ENCODE data around the gene NHS. TPM values are rescaled to one million over a fixed set of nuclear protein-coding genes. Genes with fewer than 3 reads are reported as not detected.

Gene NHS
- total and polyA plus RNA-seq, 4 donors = 14.1 to 17.7 (median 15.8) TPM

GRCh38 chrX:17397074-17397473 lies 22.1 kb downstream of the NHS start:
- no peak overlapping the region for H3K27ac ChIP-seq (ENCODE audit: low read depth, low read length)
- H3K9me3 ChIP-seq (ENCODE audit: control insufficient read depth, insufficient read depth, low read length) = no peaks in the 10 kb centered on the region
- WGBS (ENCODE audit: insufficient coverage) = 87% methylated on average over 2 of the region's 2 CpGs
- no peaks in the 10 kb centered on the region for H3K4me1 ChIP-seq (ENCODE audit: control insufficient read depth, insufficient read depth, low read length)
- H3K4me3 ChIP-seq (ENCODE audit: low read depth, low read length) = no peak overlapping the region
- DNase-seq (ENCODE audit: low read depth in 4 of 6, low spot score in 6 of 6) = no peak
- H3K27me3 ChIP-seq (ENCODE audit: control insufficient read depth, insufficient read depth, low read length) = peaks cover 11% of the 10 kb centered on the region
- H3K36me3 ChIP-seq (ENCODE audit: control insufficient read depth, insufficient read depth, low read length) = no peaks in the 10 kb centered on the region

- no peaks in the 10 kb centered on the region for H3K9me3 ChIP-seq (ENCODE audit: control insufficient read depth, insufficient read depth, low read length)
- WGBS (ENCODE audit: insufficient coverage) = 33% methylated on average over 2 of the region's 2 CpGs
Observed at GRCh38 chrX:17403189-17403691, 28.2 kb downstream of the NHS start.

GRCh38 chrX:17403972-17404371 lies 29.0 kb downstream of the NHS start:
- Histone ChIP-seq H3K4me1 (ENCODE audit: control insufficient read depth, insufficient read depth, low read length) (no peaks in the 10 kb centered on the region), H3K4me3 (ENCODE audit: low read depth, low read length) (no peak overlapping the region), H3K9me3 (ENCODE audit: control insufficient read depth, insufficient read depth, low read length) (no peaks in the 10 kb centered on the region), H3K27me3 (ENCODE audit: control insufficient read depth, insufficient read depth, low read length) (peaks cover 19% of the 10 kb centered on the region), H3K36me3 (ENCODE audit: control insufficient read depth, insufficient read depth, low read length) (no peaks in the 10 kb centered on the region), H3K27ac (ENCODE audit: low read depth, low read length) (no peak overlapping the region)
- peak in 1 of 6 donors; percentile 2 for DNase-seq (ENCODE audit: low read depth in 4 of 6, low spot score in 6 of 6)
- 38% methylated on average over 3 of the region's 3 CpGs for WGBS (ENCODE audit: insufficient coverage)

More at GRCh38 chrX:17403189-17403691, 28.2 kb downstream of the NHS start:
- no peaks in the 10 kb centered on the region for H3K36me3 ChIP-seq (ENCODE audit: control insufficient read depth, insufficient read depth, low read length)
- no peak for DNase-seq (ENCODE audit: low read depth in 4 of 6, low spot score in 6 of 6)
- H3K27me3 ChIP-seq (ENCODE audit: control insufficient read depth, insufficient read depth, low read length) = peaks cover 17% of the 10 kb centered on the region
- no peak overlapping the region for H3K4me3 ChIP-seq (ENCODE audit: low read depth, low read length)
- H3K4me1 ChIP-seq (ENCODE audit: control insufficient read depth, insufficient read depth, low read length) = no peaks in the 10 kb centered on the region
- H3K27ac ChIP-seq (ENCODE audit: low read depth, low read length) = no peak overlapping the region

- no peaks in the 10 kb centered on the region for H3K4me1 ChIP-seq (ENCODE audit: control insufficient read depth, insufficient read depth, low read length)
- H3K27ac ChIP-seq (ENCODE audit: low read depth, low read length) = no peak overlapping the region
- H3K36me3 ChIP-seq (ENCODE audit: control insufficient read depth, insufficient read depth, low read length) = no peaks in the 10 kb centered on the region
- no peak overlapping the region for H3K4me3 ChIP-seq (ENCODE audit: low read depth, low read length)
- peaks cover 24% of the 10 kb centered on the region for H3K27me3 ChIP-seq (ENCODE audit: control insufficient read depth, insufficient read depth, low read length)
- no peak for DNase-seq (ENCODE audit: low read depth in 4 of 6, low spot score in 6 of 6)
- no peaks in the 10 kb centered on the region for H3K9me3 ChIP-seq (ENCODE audit: control insufficient read depth, insufficient read depth, low read length)
- 72% methylated on average over 4 of the region's 5 CpGs for WGBS (ENCODE audit: insufficient coverage)
Observed at GRCh38 chrX:17405225-17405969, 30.4 kb downstream of the NHS start.

- WGBS (ENCODE audit: insufficient coverage) = no CpG with 5 or more reads among the region's 3 CpGs
- Histone ChIP-seq H3K27me3 (ENCODE audit: control insufficient read depth, insufficient read depth, low read length) (peaks cover 20% of the 10 kb centered on the region), H3K4me1 (ENCODE audit: control insufficient read depth, insufficient read depth, low read length) (peaks cover under 1% of the 10 kb centered on the region), H3K27ac (ENCODE audit: low read depth, low read length) (no peak overlapping the region), H3K36me3 (ENCODE audit: control insufficient read depth, insufficient read depth, low read length) (no peaks in the 10 kb centered on the region), H3K4me3 (ENCODE audit: low read depth, low read length) (no peak overlapping the region), H3K9me3 (ENCODE audit: control insufficient read depth, insufficient read depth, low read length) (no peaks in the 10 kb centered on the region)
- DNase-seq (ENCODE audit: low read depth in 4 of 6, low spot score in 6 of 6) = no peak
Observed at GRCh38 chrX:17409566-17410290, 34.7 kb downstream of the NHS start.

- peak in 1 of 6 donors; percentile 57 for DNase-seq (ENCODE audit: low read depth in 4 of 6, low spot score in 6 of 6)
- no peak overlapping the region for H3K4me3 ChIP-seq (ENCODE audit: low read depth, low read length)
- no peak overlapping the region for H3K27ac ChIP-seq (ENCODE audit: low read depth, low read length)
- H3K4me1 ChIP-seq (ENCODE audit: control insufficient read depth, insufficient read depth, low read length) = peaks cover 3% of the 10 kb centered on the region
- peaks cover 27% of the 10 kb centered on the region for H3K27me3 ChIP-seq (ENCODE audit: control insufficient read depth, insufficient read depth, low read length)
- H3K9me3 ChIP-seq (ENCODE audit: control insufficient read depth, insufficient read depth, low read length) = no peaks in the 10 kb centered on the region
- no CpG with 5 or more reads among the region's 2 CpGs for WGBS (ENCODE audit: insufficient coverage)
- no peaks in the 10 kb centered on the region for H3K36me3 ChIP-seq (ENCODE audit: control insufficient read depth, insufficient read depth, low read length)
Observed at GRCh38 chrX:17410651-17411050, 35.7 kb downstream of the NHS start.

- no peak overlapping the region for H3K4me3 ChIP-seq (ENCODE audit: low read depth, low read length)
- peak in 1 of 6 donors; percentile 38 for DNase-seq (ENCODE audit: low read depth in 4 of 6, low spot score in 6 of 6)
- no peaks in the 10 kb centered on the region for H3K9me3 ChIP-seq (ENCODE audit: control insufficient read depth, insufficient read depth, low read length)
- 80% methylated on average over 1 of the region's 4 CpGs for WGBS (ENCODE audit: insufficient coverage)
- H3K36me3 ChIP-seq (ENCODE audit: control insufficient read depth, insufficient read depth, low read length) = no peaks in the 10 kb centered on the region
- H3K4me1 ChIP-seq (ENCODE audit: control insufficient read depth, insufficient read depth, low read length) = peaks cover 3% of the 10 kb centered on the region
- H3K27me3 ChIP-seq (ENCODE audit: control insufficient read depth, insufficient read depth, low read length) = peaks cover 28% of the 10 kb centered on the region
- no peak overlapping the region for H3K27ac ChIP-seq (ENCODE audit: low read depth, low read length)
Observed at GRCh38 chrX:17411205-17411604, 36.2 kb downstream of the NHS start.

- WGBS (ENCODE audit: insufficient coverage) = 79% methylated on average over 2 of the region's 4 CpGs
- no peaks in the 10 kb centered on the region for H3K36me3 ChIP-seq (ENCODE audit: control insufficient read depth, insufficient read depth, low read length)
- H3K27ac ChIP-seq (ENCODE audit: low read depth, low read length) = no peak overlapping the region
- H3K27me3 ChIP-seq (ENCODE audit: control insufficient read depth, insufficient read depth, low read length) = peaks cover 24% of the 10 kb centered on the region
- H3K9me3 ChIP-seq (ENCODE audit: control insufficient read depth, insufficient read depth, low read length) = no peaks in the 10 kb centered on the region
- H3K4me3 ChIP-seq (ENCODE audit: low read depth, low read length) = no peak overlapping the region
- H3K4me1 ChIP-seq (ENCODE audit: control insufficient read depth, insufficient read depth, low read length) = peaks cover 3% of the 10 kb centered on the region
- DNase-seq (ENCODE audit: low read depth in 4 of 6, low spot score in 6 of 6) = no peak
Observed at GRCh38 chrX:17412692-17413091, 37.7 kb downstream of the NHS start.

GRCh38 chrX:17413228-17413627 lies 38.2 kb downstream of the NHS start:
- no peak overlapping the region for H3K27ac ChIP-seq (ENCODE audit: low read depth, low read length)
- no CpG with 5 or more reads among the region's 4 CpGs for WGBS (ENCODE audit: insufficient coverage)

More at GRCh38 chrX:17413228-17413627, 38.2 kb downstream of the NHS start:
- Histone ChIP-seq H3K4me3 (ENCODE audit: low read depth, low read length) (no peak overlapping the region), H3K27me3 (ENCODE audit: control insufficient read depth, insufficient read depth, low read length) (peaks cover 26% of the 10 kb centered on the region), H3K9me3 (ENCODE audit: control insufficient read depth, insufficient read depth, low read length) (no peaks in the 10 kb centered on the region), H3K4me1 (ENCODE audit: control insufficient read depth, insufficient read depth, low read length) (peaks cover 3% of the 10 kb centered on the region), H3K36me3 (ENCODE audit: control insufficient read depth, insufficient read depth, low read length) (no peaks in the 10 kb centered on the region)
- no peak for DNase-seq (ENCODE audit: low read depth in 4 of 6, low spot score in 6 of 6)

Measured in spinal cord (tissue), 10 donors.